ENCODE results near the gene TRPM7. TPM values are rescaled to one million over a fixed set of nuclear protein-coding genes. Genes with fewer than 3 reads are reported as not detected.
A peak's percentile ranks its signal among the peaks of the same experiment; 100 is the strongest.

The TRPM7 gene
- total and polyA plus RNA-seq, 9 of the 15 experiments (the other 6 are each of a cell fraction or from before 2014, with no cell fraction given), result 12.3 to 59.2 (median 31.5) TPM

DNA sequence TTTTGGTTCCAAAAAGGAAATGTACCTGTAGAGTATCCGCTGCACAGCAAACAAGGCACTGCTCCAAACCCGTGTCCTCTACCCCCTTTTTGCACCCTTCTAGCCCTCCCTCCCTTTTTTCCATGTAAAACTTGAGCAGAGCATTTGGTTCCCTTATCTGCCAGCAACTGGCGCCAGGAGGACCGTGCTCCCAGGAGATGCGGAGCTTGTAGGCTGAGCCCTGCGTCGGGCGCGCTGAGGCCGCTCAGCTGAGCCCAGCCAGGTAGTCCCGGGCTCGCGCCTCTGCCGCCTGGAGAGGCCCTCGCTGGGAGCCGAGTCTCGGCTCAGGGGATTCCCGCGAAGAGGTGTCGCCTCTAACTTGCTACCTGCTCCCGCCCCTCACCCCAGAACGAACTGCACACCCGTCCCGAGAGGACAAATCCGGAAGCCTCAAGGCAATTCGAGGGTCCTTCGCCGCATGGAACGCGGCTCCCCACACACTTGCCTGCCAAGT is 575 bp downstream of the TRPM7 start (continued):
- TF ChIP-seq, protein P1, sequence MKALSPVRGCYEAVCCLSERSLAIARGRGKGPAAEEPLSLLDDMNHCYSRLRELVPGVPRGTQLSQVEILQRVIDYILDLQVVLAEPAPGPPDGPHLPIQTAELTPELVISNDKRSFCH (CRISPR knock-in tag; IDR thresholded peaks at IDR 0.05), result no peak
- TF ChIP-seq, protein P1 (tag; IDR thresholded peaks at IDR 0.05), result no peak
- TF ChIP-seq ZNF174 (CRISPR knock-in tag; IDR thresholded peaks at IDR 0.05) (no peak), HMGN3 (IDR thresholded peaks at IDR 0.05; ENCODE audit: borderline replicate concordance, extremely low read depth, insufficient read length, low read depth, low read length) (peak; percentile 71), HOXB6 (CRISPR knock-in tag; IDR thresholded peaks at IDR 0.05; ENCODE audit: borderline replicate concordance) (no peak), KHSRP (IDR thresholded peaks at IDR 0.05) (no peak), ZBTB1 (CRISPR knock-in tag; IDR thresholded peaks at IDR 0.05; ENCODE audit: borderline replicate concordance, low read depth) (no peak), RBM22 (IDR thresholded peaks at IDR 0.05; ENCODE audit: low read depth, low read length, poor library complexity, severe bottlenecking) (no peak), PCBP2 (IDR thresholded peaks at IDR 0.05; ENCODE audit: low read depth, low read length, poor library complexity, severe bottlenecking) (no peak), FOS (IDR thresholded peaks at IDR 0.05; ENCODE audit: extremely low read depth, insufficient read length) (no peak), OTX1 (CRISPR knock-in tag; IDR thresholded peaks at IDR 0.05) (no peak), MXI1 (IDR thresholded peaks at IDR 0.05; ENCODE audit: low read depth, low read length) (no peak), ZNF436 (CRISPR knock-in tag; IDR thresholded peaks at IDR 0.05) (no peak), ZNF785 (CRISPR knock-in tag; IDR thresholded peaks at IDR 0.05) (no peak), SPI1 (IDR thresholded peaks at IDR 0.05; ENCODE audit: borderline replicate concordance, low read depth, low read length) (no peak)
- TF ChIP-seq, protein P2, sequence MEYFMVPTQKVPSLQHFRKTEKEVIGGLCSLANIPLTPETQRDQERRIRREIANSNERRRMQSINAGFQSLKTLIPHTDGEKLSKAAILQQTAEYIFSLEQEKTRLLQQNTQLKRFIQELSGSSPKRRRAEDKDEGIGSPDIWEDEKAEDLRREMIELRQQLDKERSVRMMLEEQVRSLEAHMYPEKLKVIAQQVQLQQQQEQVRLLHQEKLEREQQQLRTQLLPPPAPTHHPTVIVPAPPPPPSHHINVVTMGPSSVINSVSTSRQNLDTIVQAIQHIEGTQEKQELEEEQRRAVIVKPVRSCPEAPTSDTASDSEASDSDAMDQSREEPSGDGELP (CRISPR knock-in tag; IDR thresholded peaks at IDR 0.05; ENCODE audit: borderline replicate concordance), result peak; percentile 93
- TF ChIP-seq, protein P3, sequence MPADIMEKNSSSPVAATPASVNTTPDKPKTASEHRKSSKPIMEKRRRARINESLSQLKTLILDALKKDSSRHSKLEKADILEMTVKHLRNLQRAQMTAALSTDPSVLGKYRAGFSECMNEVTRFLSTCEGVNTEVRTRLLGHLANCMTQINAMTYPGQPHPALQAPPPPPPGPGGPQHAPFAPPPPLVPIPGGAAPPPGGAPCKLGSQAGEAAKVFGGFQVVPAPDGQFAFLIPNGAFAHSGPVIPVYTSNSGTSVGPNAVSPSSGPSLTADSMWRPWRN (IDR thresholded peaks at IDR 0.05; ENCODE audit: low read depth), result no peak
- TF ChIP-seq, protein P4, sequence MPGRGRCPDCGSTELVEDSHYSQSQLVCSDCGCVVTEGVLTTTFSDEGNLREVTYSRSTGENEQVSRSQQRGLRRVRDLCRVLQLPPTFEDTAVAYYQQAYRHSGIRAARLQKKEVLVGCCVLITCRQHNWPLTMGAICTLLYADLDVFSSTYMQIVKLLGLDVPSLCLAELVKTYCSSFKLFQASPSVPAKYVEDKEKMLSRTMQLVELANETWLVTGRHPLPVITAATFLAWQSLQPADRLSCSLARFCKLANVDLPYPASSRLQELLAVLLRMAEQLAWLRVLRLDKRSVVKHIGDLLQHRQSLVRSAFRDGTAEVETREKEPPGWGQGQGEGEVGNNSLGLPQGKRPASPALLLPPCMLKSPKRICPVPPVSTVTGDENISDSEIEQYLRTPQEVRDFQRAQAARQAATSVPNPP (IDR thresholded peaks at IDR 0.05; ENCODE audit: borderline replicate concordance, insufficient read depth, insufficient read length), result no peak
- TF ChIP-seq, protein P5, sequence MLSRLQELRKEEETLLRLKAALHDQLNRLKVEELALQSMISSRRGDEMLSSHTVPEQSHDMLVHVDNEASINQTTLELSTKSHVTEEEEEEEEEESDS (CRISPR knock-in tag; IDR thresholded peaks at IDR 0.05), result no peak
- TF ChIP-seq, protein P6, sequence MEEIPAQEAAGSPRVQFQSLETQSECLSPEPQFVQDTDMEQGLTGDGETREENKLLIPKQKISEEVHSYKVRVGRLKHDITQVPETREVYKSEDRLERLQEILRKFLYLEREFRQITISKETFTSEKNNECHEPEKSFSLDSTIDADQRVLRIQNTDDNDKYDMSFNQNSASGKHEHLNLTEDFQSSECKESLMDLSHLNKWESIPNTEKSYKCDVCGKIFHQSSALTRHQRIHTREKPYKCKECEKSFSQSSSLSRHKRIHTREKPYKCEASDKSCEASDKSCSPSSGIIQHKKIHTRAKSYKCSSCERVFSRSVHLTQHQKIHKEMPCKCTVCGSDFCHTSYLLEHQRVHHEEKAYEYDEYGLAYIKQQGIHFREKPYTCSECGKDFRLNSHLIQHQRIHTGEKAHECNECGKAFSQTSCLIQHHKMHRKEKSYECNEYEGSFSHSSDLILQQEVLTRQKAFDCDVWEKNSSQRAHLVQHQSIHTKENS (CRISPR knock-in tag; IDR thresholded peaks at IDR 0.05), result no peak
